PFSK-1 (cell line): ENCODE measurements around the gene NALCN.

Experiments used
- FOXP2 ChIP-seq: optimal IDR thresholded peaks from 2 replicates; pipeline ENCODE3; 2011; ENCODE audit warnings: borderline replicate concordance, control low read depth, inconsistent platforms; ENCODE audit not compliant: insufficient read depth; ENCODE audit errors: extremely low read length, extremely low read depth
- POLR2AphosphoS5 ChIP-seq: IDR thresholded peaks from 2 replicates; pipeline ENCODE4 v1.6.1; 2012; ENCODE audit warnings: low read depth, mild to moderate bottlenecking, control low read depth, low read length, moderate library complexity
- SIN3A ChIP-seq: IDR thresholded peaks from 2 replicates; pipeline ENCODE4 v1.6.1; 2012; ENCODE audit warnings: mild to moderate bottlenecking, low read length, moderate library complexity, borderline replicate concordance; ENCODE audit not compliant: insufficient read depth
- TAF1 ChIP-seq: IDR thresholded peaks from 2 replicates; pipeline ENCODE4 v1.6.1; 2012; ENCODE audit warnings: low read length, control low read depth, borderline replicate concordance; ENCODE audit not compliant: insufficient read depth
- TF ChIP-seq, protein P1 (sequence below), 2 experiments: IDR thresholded peaks; 2 replicates each; pipeline versions ENCODE4 v1.6.1 to v1.8.0; 2011 to 2012; ENCODE audit warnings: low read depth in 2 of 2, low read length in 2 of 2, control low read depth in 1 of 2, inconsistent platforms in 1 of 2, mild to moderate bottlenecking in 1 of 2, moderate library complexity in 1 of 2; ENCODE audit not compliant: insufficient read depth in 1 of 2

NALCN gene

DNA sequence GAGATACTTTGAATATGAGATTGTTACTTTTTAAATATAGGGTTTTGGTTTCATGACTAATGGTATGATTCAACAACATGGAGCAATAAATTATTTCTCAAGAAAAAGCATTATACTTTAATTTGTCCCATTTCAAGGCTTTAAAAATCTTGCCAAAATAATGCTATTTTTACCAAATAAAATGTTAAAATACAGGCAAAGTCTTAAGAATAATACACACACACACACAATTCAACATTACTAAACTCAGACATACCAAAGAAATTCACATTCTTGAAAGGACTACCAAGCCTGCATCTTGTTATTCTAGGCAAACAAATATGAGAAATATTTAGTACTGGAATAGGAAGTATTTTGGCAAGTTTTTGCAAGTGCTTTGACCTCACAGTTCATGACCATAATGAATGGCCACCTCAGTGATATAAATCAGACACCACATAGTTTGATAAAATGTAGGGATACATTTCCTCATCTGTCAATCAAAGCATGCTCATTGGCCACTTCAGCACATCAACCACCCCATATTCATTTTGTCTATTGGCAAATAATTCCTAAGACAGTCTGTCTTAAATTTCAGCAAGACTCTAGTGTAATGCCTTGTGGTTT lies 107.2 kb downstream of the NALCN start:
- TF ChIP-seq POLR2AphosphoS5, result no peak
- no peak for TF ChIP-seq FOXP2
- no peak for TF ChIP-seq SIN3A
- no peak for TF ChIP-seq TAF1
- TF ChIP-seq, protein P1, sequence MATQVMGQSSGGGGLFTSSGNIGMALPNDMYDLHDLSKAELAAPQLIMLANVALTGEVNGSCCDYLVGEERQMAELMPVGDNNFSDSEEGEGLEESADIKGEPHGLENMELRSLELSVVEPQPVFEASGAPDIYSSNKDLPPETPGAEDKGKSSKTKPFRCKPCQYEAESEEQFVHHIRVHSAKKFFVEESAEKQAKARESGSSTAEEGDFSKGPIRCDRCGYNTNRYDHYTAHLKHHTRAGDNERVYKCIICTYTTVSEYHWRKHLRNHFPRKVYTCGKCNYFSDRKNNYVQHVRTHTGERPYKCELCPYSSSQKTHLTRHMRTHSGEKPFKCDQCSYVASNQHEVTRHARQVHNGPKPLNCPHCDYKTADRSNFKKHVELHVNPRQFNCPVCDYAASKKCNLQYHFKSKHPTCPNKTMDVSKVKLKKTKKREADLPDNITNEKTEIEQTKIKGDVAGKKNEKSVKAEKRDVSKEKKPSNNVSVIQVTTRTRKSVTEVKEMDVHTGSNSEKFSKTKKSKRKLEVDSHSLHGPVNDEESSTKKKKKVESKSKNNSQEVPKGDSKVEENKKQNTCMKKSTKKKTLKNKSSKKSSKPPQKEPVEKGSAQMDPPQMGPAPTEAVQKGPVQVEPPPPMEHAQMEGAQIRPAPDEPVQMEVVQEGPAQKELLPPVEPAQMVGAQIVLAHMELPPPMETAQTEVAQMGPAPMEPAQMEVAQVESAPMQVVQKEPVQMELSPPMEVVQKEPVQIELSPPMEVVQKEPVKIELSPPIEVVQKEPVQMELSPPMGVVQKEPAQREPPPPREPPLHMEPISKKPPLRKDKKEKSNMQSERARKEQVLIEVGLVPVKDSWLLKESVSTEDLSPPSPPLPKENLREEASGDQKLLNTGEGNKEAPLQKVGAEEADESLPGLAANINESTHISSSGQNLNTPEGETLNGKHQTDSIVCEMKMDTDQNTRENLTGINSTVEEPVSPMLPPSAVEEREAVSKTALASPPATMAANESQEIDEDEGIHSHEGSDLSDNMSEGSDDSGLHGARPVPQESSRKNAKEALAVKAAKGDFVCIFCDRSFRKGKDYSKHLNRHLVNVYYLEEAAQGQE (IDR thresholded peaks at IDR 0.05; ENCODE audit: insufficient read depth in 1 of 2, low read depth in 2 of 2, low read length in 2 of 2), result no peak

DNA sequence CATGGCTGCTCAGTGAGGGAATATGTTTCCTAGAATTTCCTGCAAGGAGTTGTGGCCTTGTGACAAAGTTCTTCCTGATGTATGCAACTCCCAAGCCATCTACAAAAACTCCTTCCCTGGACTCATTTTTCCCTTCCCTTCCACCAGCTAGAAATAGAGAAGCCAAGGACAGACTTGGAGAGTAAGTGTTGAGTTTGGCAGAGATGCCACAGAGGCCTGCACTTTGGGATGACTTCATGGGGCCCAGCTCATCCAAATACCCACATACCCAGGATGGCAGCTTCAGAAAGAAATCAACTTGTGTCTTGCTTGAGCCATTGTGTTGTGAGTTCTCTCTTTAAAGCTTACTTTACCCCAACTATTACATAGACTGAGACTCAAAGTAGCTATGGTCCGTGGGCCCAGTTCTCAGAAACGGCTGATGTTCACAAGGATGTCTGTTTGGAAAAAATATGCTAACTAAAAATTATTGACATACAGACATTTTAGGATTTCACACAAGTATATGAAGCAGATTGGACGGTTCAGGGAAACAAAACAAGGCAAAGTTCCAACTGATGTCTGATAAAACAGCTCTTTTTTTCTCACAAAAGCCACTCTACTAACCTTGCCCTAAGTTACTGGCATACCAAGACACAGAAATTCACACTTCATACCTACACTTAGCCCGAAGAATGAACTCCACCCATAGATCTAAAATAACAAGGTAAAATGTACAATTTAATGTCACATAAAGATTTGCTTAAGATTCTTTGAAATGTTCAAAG lies 107.9 kb downstream of the NALCN start:
- no peak for TF ChIP-seq POLR2AphosphoS5
- no peak for TF ChIP-seq TAF1
- no peak for TF ChIP-seq SIN3A

DNA sequence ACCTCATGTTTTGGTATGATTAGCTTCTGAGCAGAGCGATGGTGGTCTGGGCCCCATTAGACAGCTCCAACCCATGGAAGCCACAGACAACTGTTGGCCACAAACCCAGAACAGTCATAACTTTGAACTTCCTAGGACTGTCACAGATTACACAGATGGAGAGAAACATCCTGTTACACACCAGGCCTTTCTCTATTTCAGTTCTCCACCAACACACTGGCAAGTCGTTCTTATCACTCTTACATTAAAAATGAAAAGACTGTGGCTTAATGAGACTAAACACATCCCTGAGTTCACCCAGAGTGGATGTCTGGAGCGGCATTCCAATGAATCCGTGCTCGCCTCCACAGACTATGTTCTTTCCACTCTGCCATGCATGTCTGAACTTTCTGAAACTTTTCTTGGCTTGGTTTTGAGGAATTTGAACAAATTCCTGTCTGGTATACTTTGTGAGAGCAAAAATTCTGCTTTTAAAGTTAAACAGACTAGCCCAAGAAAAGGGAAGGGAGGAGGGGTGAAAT lies 109.1 kb downstream of the NALCN start:
- no peak for TF ChIP-seq FOXP2
- TF ChIP-seq POLR2AphosphoS5, result no peak
- no peak for TF ChIP-seq SIN3A
- TF ChIP-seq TAF1, result no peak
- TF ChIP-seq, protein P1 (IDR thresholded peaks at IDR 0.05; ENCODE audit: insufficient read depth in 1 of 2, low read depth in 2 of 2, low read length in 2 of 2), result no peak

DNA sequence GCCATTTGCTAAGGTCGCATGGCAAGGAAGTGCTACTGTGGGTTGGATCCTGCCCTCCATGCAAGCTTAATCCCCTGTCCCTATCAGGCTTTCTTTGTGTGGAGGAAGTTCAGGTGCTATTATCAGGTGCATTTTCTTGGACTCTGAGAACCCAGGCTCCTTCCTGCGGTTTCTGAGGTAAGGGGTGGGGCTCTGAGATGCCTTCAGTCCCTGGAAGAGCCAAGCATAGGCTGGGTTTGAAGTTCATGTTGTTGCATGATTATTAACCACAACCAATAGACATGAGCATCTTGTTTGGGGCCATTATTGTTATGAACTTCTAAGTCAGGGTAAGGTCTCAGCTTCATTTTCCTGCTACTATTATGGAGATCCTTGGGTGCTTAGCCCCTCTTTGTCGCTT lies 109.5 kb downstream of the NALCN start:
- TF ChIP-seq FOXP2, result no peak
- no peak for TF ChIP-seq TAF1
- TF ChIP-seq, protein P1 (IDR thresholded peaks at IDR 0.05; ENCODE audit: insufficient read depth in 1 of 2, low read depth in 2 of 2, low read length in 2 of 2), result no peak
- no peak for TF ChIP-seq SIN3A
- no peak for TF ChIP-seq POLR2AphosphoS5

DNA sequence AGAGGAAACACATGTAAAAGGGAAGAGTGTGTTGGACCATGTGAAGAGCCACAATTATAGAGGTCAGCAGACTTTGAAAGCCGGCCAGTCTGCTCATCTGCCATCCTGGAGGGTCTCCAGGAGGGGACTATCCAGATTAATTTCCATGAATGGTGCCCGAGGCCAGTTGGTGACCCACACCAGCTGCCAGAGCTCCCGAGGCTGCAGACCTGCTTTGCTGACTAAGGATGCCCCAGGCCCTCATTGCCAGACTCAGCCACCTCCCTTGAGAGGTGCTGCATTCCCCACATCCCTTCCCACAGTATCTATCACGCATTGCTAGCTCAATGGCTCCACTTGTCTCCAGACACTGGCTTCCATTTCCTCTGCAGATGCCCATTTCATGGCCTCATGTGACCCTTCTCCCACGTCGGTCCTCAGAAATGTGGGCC lies 110.3 kb downstream of the NALCN start:
- TF ChIP-seq POLR2AphosphoS5, result no peak
- TF ChIP-seq TAF1, result no peak
- no peak for TF ChIP-seq SIN3A
- no peak for TF ChIP-seq FOXP2
- TF ChIP-seq, protein P1 (IDR thresholded peaks at IDR 0.05; ENCODE audit: insufficient read depth in 1 of 2, low read depth in 2 of 2, low read length in 2 of 2), result no peak
